ENCODE measurements around the gene RSRP1.

DNA sequence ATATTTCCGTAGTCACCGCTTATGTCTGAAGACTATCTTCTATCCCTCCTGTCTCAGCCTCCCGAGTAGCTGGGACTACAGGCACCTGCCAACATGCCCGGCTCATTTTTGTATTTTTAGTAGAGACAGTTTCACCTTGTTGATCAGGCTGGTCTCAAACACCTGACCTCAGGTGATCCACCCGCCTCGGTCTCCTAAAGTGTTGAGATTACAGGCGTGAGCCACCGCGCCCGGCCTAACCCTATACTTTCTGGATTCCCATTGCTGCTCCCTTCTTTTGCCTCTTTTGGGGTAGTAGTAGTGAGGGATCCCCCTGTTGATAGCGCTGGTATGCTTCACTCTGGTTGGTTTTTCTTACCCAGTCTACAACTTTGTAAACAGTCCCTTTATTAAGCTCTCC lies 9.2 kb downstream of the RSRP1 start:
- no peak for TF ChIP-seq POLR2A (IDR thresholded peaks at IDR 0.05; ENCODE audit: low read length)
- no peak for TF ChIP-seq GATA1 (IDR thresholded peaks at IDR 0.05; ENCODE audit: low read depth, low read length)
